Limb (tissue), 2 donors: ENCODE data around the gene DLL3.

ENCODE experiments used
- DNase-seq, 2 donors: peaks; one replicate each; pipeline ENCODE4 v3.0.0-alpha.2; 2016; ENCODE audit errors: extremely low spot score in 2 of 2

DLL3 gene

DNA sequence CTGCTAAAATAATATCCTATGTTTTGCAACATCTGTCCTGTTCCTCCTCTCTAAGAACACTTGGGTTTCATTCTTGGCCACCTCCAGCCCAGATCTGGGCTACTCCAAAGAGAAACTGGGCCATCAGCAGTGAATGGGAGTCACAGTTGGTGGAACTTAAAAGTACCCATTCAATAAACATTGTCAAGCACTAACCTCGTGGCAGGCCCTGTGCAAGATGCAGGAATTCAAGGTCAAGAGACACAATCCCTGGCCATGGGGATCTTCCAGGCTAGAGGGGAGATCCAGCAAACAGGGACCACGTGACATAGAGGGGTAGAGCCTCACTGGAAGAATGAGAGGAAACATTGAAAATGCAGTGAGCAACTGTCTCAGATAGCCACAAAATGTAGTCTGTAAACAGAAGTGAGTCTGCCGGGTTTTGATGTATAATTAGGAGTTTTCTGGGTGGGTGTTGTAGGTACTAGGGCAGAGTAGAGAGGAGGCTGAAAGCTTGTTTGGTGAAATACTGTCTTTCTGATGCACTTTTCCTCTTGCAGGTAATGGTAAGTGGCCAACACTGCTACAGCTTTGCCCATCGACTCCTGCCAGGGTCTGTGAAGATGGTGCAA lies 56.1 kb downstream of the DLL3 start:
- DNase-seq, result no peak

DNA sequence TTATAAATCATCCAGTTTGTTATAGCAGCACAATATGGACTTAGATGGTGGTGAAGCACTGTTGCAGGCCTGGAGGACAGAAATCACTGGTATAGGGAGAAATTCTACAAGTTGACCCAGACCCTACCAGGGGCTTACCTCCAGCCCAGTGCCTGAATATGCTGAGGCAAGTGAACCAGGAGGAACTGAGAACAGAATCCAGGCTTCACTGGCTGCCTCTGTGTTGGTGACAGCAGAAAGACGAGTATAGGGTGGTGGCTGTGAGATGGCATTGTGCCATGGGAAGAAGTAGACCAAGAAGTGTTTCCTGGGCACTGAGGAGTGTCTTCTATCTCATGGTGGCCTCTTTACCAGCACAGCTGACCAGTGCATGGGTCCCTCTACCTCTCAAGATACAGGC lies 57.1 kb downstream of the DLL3 start:
- no peak for DNase-seq
